Measurements from ENCODE around the gene CUBN. TPM values are rescaled to one million over a fixed set of nuclear protein-coding genes. Genes with fewer than 3 reads are reported as not detected.

Gene CUBN
- total and polyA plus RNA-seq, 10 of the 15 experiments (the other 5 are each of a cell fraction or from before 2014, with no cell fraction given), result under 0.01 to 0.14 (median 0.02) TPM; not detected in 6

DNA sequence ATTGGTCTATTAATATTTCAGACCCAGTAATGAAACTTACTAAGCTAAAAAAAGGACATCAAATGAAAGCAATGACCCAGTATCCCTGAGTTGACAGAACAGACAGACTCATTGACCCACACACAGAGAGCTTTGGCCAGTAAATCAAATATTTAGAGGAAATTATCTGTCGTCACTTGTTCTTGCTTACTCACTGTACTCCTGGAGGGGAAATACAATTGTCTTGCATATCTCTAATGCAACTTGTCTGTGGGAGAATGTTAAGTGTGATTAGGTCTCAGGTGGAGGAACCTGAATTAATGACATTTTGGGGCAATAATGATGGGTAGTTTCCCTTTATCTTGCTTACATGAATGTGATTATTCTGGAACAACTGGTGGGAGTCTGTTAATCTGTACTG lies 80.4 kb downstream of the CUBN start (continued):
- TF ChIP-seq, protein P1, sequence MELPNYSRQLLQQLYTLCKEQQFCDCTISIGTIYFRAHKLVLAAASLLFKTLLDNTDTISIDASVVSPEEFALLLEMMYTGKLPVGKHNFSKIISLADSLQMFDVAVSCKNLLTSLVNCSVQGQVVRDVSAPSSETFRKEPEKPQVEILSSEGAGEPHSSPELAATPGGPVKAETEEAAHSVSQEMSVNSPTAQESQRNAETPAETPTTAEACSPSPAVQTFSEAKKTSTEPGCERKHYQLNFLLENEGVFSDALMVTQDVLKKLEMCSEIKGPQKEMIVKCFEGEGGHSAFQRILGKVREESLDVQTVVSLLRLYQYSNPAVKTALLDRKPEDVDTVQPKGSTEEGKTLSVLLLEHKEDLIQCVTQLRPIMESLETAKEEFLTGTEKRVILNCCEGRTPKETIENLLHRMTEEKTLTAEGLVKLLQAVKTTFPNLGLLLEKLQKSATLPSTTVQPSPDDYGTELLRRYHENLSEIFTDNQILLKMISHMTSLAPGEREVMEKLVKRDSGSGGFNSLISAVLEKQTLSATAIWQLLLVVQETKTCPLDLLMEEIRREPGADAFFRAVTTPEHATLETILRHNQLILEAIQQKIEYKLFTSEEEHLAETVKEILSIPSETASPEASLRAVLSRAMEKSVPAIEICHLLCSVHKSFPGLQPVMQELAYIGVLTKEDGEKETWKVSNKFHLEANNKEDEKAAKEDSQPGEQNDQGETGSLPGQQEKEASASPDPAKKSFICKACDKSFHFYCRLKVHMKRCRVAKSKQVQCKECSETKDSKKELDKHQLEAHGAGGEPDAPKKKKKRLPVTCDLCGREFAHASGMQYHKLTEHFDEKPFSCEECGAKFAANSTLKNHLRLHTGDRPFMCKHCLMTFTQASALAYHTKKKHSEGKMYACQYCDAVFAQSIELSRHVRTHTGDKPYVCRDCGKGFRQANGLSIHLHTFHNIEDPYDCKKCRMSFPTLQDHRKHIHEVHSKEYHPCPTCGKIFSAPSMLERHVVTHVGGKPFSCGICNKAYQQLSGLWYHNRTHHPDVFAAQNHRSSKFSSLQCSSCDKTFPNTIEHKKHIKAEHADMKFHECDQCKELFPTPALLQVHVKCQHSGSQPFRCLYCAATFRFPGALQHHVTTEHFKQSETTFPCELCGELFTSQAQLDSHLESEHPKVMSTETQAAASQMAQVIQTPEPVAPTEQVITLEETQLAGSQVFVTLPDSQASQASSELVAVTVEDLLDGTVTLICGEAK (IDR thresholded peaks at IDR 0.05; ENCODE audit: borderline replicate concordance), result no peak
- TF ChIP-seq RUNX3 (IDR thresholded peaks at IDR 0.05; ENCODE audit: low read length) (no peak), WRNIP1 (IDR thresholded peaks at IDR 0.05; ENCODE audit: borderline replicate concordance, low read depth, low read length) (no peak), PAX8 (IDR thresholded peaks at IDR 0.05) (no peak), POLR2A (IDR thresholded peaks at IDR 0.05; ENCODE audit: low read depth, low read length) (no peak), SUPT20H (IDR thresholded peaks at IDR 0.05; ENCODE audit: borderline replicate concordance, control insufficient read depth, low read depth, low read length) (no peak), PML (IDR thresholded peaks at IDR 0.05; ENCODE audit: low read length) (no peak), ZNF622 (IDR thresholded peaks at IDR 0.05) (no peak)
- TF ChIP-seq, protein P2, sequence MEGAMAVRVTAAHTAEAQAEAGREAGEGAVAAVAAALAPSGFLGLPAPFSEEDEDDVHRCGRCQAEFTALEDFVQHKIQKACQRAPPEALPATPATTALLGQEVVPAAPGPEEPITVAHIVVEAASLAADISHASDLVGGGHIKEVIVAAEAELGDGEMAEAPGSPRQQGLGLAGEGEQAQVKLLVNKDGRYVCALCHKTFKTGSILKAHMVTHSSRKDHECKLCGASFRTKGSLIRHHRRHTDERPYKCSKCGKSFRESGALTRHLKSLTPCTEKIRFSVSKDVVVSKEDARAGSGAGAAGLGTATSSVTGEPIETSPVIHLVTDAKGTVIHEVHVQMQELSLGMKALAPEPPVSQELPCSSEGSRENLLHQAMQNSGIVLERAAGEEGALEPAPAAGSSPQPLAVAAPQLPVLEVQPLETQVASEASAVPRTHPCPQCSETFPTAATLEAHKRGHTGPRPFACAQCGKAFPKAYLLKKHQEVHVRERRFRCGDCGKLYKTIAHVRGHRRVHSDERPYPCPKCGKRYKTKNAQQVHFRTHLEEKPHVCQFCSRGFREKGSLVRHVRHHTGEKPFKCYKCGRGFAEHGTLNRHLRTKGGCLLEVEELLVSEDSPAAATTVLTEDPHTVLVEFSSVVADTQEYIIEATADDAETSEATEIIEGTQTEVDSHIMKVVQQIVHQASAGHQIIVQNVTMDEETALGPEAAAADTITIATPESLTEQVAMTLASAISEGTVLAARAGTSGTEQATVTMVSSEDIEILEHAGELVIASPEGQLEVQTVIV (IDR thresholded peaks at IDR 0.05; ENCODE audit: borderline replicate concordance, partially characterized antibody), result no peak

Data from GM12878 (cell line).